ENCODE results near the gene CLDN9. TPM values are rescaled to one million over a fixed set of nuclear protein-coding genes. Genes with fewer than 3 reads are reported as not detected.

Gene CLDN9
- total and polyA plus RNA-seq, 9 of the 15 experiments (the other 6 are each of a cell fraction or from before 2014, with no cell fraction given), result 0.12 to 0.44 (median 0.22) TPM; not detected in 4

DNA sequence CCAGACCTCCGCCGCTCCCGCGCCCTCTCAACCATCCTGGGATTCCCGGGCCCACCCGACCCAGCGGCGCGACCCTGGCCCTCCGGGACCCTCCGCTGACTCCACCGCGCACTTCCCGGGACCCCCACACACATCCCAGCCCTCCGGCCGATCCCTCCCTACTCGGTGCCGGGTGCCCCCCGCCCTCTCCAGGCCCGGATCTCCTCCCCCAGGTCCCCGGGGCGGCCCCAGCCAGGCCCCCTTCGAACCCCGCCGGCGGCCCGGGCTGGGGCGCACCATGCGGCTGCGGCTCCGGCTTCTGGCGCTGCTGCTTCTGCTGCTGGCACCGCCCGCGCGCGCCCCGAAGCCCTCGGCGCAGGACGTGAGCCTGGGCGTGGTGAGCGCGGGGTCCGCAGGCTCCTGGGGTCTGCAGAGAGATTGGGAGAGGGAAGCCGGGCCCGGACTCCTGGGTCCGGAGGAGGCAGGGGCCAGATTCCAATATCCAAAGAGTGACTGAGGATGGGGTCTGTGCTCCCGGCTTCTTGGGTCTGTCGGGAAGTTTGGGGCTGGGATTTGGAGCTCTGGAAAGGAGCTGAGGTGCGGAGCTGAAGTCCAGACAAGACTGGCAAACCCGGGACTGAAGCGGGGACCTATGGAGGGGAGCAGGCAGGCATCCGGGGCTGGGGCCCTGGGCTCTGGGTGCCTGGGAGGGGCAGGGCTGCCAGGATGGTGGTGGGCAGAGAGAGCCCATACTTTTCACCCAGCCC lies 34.1 kb downstream of the CLDN9 start:
- intact Hi-C loops (cut with micrococcal nuclease), result no loop called here

More for the DNA sequence above, 34.1 kb downstream of the CLDN9 start:
- H3K27ac ChIP-seq (ENCODE audit: extremely low read depth, low read depth, low read length), result no peak overlapping the region
- POLR2A ChIA-PET, result interaction anchor here (0.5 to 1.9 kb wide), 3 partner anchors 15 to 35 kb away, joined by 3 to 6 read pairs (median 3); partner anchors contain the start of genes HCFC1R1 and THOC6
- 30% methylated on average over 22 of the region's 54 CpGs for WGBS (ENCODE audit: insufficient coverage, low coverage, missing lambda C conversion rate)
- H3K4me1 ChIP-seq (replicated peaks in 1 of 2; ENCODE audit: control insufficient read depth in 2 of 2, insufficient read depth in 2 of 2, low read length in 2 of 2), result peaks cover 3 to 26% of the 10 kb centered on the region in 2 experiments; a peak in 3 of 5 replicates
- H3K9ac ChIP-seq (ENCODE audit: insufficient read depth in 1 of 2, low read depth in 2 of 2, low read length in 2 of 2), result no peak overlapping the region; a peak in 1 of 4 replicates
- in situ Hi-C loops (cut with MboI), result no loop called here
- no peak overlapping the region for H2AFZ ChIP-seq (ENCODE audit: low read depth, low read length)
- H4K20me1 ChIP-seq (replicated peaks; ENCODE audit: control insufficient read depth, insufficient read depth, low read length), result no peaks in the 10 kb centered on the region; the same call in 1 of the 2 replicates
- no peaks in the 10 kb centered on the region for H3K9me3 ChIP-seq (replicated peaks; ENCODE audit: control insufficient read depth, insufficient read depth, low read depth, low read length)
- no peaks in the 10 kb centered on the region for H3K36me3 ChIP-seq (ENCODE audit: control insufficient read depth, insufficient read depth, low read length)
- ATAC-seq, result no peak
- no peak for FAIRE-seq
- no peak overlapping the region for H3K4me2 ChIP-seq (ENCODE audit: insufficient read depth, low read length)
- TF ChIP-seq ZNF644 (tag; IDR thresholded peaks at IDR 0.05; ENCODE audit: low read depth) (no peak), IRF2 (CRISPR knock-in tag; IDR thresholded peaks at IDR 0.05) (no peak), MAFF (IDR thresholded peaks at IDR 0.05; ENCODE audit: low read length) (no peak), KDM4B (IDR thresholded peaks at IDR 0.05; ENCODE audit: borderline replicate concordance in 2 of 2, low read depth in 1 of 2) (no peak), POLR2G (IDR thresholded peaks at IDR 0.05; ENCODE audit: low read depth, low read length) (peak; percentile 35; the same call in 1 of the 2 replicates)
- TF ChIP-seq, protein P1, sequence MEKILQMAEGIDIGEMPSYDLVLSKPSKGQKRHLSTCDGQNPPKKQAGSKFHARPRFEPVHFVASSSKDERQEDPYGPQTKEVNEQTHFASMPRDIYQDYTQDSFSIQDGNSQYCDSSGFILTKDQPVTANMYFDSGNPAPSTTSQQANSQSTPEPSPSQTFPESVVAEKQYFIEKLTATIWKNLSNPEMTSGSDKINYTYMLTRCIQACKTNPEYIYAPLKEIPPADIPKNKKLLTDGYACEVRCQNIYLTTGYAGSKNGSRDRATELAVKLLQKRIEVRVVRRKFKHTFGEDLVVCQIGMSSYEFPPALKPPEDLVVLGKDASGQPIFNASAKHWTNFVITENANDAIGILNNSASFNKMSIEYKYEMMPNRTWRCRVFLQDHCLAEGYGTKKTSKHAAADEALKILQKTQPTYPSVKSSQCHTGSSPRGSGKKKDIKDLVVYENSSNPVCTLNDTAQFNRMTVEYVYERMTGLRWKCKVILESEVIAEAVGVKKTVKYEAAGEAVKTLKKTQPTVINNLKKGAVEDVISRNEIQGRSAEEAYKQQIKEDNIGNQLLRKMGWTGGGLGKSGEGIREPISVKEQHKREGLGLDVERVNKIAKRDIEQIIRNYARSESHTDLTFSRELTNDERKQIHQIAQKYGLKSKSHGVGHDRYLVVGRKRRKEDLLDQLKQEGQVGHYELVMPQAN (IDR thresholded peaks at IDR 0.05; ENCODE audit: borderline replicate concordance), result no peak
- TF ChIP-seq, protein P2, sequence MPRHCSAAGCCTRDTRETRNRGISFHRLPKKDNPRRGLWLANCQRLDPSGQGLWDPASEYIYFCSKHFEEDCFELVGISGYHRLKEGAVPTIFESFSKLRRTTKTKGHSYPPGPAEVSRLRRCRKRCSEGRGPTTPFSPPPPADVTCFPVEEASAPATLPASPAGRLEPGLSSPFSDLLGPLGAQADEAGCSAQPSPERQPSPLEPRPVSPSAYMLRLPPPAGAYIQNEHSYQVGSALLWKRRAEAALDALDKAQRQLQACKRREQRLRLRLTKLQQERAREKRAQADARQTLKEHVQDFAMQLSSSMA (CRISPR knock-in tag; IDR thresholded peaks at IDR 0.05), result no peak
- no peak for DNase-seq (ENCODE audit: extremely low read depth in 1 of 4, low spot score in 3 of 4)
- no peaks in the 10 kb centered on the region for H3K9me1 ChIP-seq (ENCODE audit: control insufficient read depth, insufficient read depth, low read length)
- CTCF ChIA-PET (ENCODE audit: low intra/inter-chr PET ratio), result no interaction called here
- BruUV-seq (replicated peaks), result no TSS peak
- H3K79me2 ChIP-seq (ENCODE audit: control insufficient read depth, insufficient read depth, low read length), result no peaks in the 10 kb centered on the region
- peaks cover 19 to 62% of the 10 kb centered on the region in 2 experiments; a peak in 4 of 5 replicates for H3K27me3 ChIP-seq (ENCODE audit: control insufficient read depth in 2 of 2, insufficient read depth in 2 of 2, low read length in 2 of 2)
- H3K4me3 ChIP-seq, result no peak overlapping the region
